ENCODE measurements around the gene SMIM24. TPM values are rescaled to one million over a fixed set of nuclear protein-coding genes. Genes with fewer than 3 reads are reported as not detected.

Gene SMIM24
- total RNA-seq, 4 donors from 2014 or later, result not detected

DNA sequence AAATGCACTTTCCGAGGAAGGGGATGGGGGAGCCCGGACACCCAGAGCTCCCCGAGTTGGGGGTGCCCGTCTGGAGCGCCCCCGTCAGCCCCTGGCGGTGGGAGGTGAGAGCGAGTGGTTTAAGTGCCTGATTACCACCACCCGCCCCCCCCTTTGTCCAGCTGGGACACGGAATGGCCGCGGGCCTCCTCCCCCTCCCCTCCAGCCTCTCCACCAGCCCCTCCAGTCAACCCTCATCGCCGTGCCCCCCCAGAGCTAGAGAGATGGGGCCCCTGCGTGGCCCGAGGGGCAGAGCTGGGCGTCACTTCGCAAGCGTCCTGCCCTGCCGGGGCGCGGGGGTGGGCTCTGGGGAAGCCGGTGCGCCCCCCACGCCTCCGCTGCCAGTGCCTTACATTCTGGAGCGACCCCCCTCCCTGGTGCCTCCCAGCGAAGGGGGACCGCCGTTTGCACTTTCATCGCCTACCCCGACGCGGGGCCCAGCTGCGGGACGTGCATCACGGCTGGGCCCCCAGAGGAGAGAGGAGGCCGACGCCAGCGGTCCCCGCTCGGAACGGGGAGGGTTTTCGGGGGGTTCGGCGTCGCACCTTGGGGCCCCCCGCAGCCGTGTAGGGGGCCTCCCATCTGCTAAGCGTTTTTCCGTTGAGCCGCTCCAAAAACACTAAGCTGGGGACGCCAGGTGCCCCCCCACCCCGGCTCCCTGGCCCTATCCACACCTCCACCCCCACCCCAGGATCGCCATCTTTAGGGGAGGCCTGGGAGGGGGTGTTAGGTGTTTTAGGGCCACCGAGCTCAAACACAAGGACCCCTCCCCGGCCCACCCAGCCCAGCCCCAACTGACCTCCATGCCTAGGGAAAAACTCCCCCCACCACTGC lies 16.4 kb downstream of the SMIM24 start:
- no peaks in the 10 kb centered on the region for H3K27me3 ChIP-seq
- H3K4me3 ChIP-seq, result no peak overlapping the region
- no peak for TF ChIP-seq POLR2A (IDR thresholded peaks at IDR 0.05)
- TF ChIP-seq, protein P1, sequence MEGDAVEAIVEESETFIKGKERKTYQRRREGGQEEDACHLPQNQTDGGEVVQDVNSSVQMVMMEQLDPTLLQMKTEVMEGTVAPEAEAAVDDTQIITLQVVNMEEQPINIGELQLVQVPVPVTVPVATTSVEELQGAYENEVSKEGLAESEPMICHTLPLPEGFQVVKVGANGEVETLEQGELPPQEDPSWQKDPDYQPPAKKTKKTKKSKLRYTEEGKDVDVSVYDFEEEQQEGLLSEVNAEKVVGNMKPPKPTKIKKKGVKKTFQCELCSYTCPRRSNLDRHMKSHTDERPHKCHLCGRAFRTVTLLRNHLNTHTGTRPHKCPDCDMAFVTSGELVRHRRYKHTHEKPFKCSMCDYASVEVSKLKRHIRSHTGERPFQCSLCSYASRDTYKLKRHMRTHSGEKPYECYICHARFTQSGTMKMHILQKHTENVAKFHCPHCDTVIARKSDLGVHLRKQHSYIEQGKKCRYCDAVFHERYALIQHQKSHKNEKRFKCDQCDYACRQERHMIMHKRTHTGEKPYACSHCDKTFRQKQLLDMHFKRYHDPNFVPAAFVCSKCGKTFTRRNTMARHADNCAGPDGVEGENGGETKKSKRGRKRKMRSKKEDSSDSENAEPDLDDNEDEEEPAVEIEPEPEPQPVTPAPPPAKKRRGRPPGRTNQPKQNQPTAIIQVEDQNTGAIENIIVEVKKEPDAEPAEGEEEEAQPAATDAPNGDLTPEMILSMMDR (IDR thresholded peaks at IDR 0.05 in 4 of 5, conservative IDR thresholded peaks at IDR 0.05 in 1 of 5), result no peak
- intact Hi-C loops (cut with DNase I; ENCODE audit: low total_unique reads), result no loop called here
- H3K36me3 ChIP-seq, result peaks cover 0 to 32% of the 10 kb centered on the region in 2 donors
- H3K27ac ChIP-seq, result peak overlapping the region; percentile 18 to 82 (median 43)
- no peaks in the 10 kb centered on the region for H3K9me3 ChIP-seq
- DNase-seq (peak in 1 of 2 donors; percentile 21), ATAC-seq (no peak)
- H3K4me1 ChIP-seq, result peaks cover 4 to 20% of the 10 kb centered on the region in 2 donors
- in situ Hi-C loops (cut with MboI; ENCODE audit: low sequenced_read_pairs in 4 of 4), result no loop called here

DNA sequence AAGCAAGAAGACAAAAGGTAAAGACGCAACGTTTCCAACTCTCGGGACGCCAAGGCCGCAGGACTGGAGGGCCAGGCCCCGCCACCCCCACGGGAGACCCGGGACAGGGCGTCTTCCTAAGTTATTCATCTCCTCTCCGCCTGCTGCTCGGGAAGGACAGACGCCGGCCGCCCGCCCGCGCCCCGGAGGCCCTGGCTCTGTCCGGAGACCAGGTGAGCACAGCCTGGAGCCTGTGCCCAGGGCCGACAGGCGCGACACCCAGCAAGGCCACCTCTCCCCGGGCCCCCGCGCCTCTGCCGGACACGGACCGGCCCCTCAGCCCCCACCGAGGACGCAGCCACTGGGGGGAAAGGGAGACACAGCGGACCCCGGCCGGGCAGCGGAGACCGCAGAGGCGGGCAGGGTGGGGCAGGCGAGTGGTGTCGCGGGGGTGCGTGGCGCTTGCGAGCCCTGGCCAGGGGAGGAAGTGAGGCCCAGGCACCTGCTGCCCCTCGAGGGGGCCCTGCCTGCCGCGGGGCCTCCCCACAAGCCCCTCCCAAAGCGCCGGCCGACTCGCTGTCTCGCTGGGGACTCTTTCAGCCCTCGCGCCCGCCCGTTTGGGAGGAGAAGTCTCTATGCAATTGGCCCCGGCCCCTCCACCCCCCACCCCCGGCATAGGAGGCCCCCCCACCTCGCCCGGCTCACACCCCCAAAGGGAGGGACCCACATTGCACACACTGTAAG lies 17.2 kb downstream of the SMIM24 start:
- H3K27me3 ChIP-seq, result no peaks in the 10 kb centered on the region
- H3K36me3 ChIP-seq, result peaks cover 0 to 32% of the 10 kb centered on the region in 2 donors
- H3K4me1 ChIP-seq, result peaks cover 11 to 27% of the 10 kb centered on the region in 2 donors
- TF ChIP-seq POLR2A (IDR thresholded peaks at IDR 0.05), result no peak
- TF ChIP-seq, protein P1 (IDR thresholded peaks at IDR 0.05 in 4 of 5, conservative IDR thresholded peaks at IDR 0.05 in 1 of 5), result no peak
- DNase-seq (peak in 1 of 2 donors; percentile 26), ATAC-seq (no peak)
- H3K4me3 ChIP-seq, result no peak overlapping the region
- in situ Hi-C loops (cut with MboI; ENCODE audit: low sequenced_read_pairs in 4 of 4) (no loop called here), intact Hi-C loops (cut with DNase I; ENCODE audit: low total_unique reads) (no loop called here)
- peak overlapping the region in 3 of 4 donors; percentile 35 to 82 (median 77) for H3K27ac ChIP-seq
- no peaks in the 10 kb centered on the region for H3K9me3 ChIP-seq

DNA sequence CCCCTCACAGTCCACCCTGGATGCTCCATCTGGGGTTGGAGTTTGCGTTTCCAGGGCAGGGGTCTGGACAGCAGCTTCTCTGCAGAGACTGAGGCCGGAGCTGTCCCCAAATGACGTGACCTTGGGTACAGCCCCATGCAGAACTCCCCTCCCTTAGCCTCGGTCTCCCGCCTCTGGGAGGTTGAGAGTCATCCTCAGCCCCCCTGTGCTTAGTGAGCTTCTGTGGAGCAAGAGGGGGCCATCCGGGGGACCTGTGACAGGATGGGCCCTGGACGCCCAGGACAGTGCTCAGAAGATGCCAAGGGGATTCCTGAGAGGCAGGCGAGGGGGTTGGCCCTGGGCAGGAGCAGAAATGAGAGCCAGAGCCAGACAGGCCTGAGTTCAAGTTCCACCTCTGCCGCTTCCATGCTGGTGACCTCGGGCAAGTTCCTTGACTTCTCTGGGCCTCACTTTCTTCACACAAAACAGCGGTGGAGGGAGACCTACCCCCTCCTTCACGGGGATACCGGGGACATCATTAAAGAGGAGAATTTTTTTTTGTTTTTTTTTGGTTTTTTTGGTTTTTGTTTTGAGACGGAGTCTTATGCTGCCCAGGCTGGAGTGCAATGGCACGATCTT lies 20.3 kb downstream of the SMIM24 start:
- in situ Hi-C loops (cut with MboI; ENCODE audit: low sequenced_read_pairs in 4 of 4), result no loop called here
- DNase-seq, result no peak

More for the DNA sequence above, 20.3 kb downstream of the SMIM24 start:
- Histone ChIP-seq H3K9me3 (no peaks in the 10 kb centered on the region), H3K4me3 (no peak overlapping the region), H3K4me1 (peaks cover 20 to 26% of the 10 kb centered on the region in 2 donors), H3K27ac (peak overlapping the region; percentile 77 to 82 (median 79)), H3K36me3 (peaks cover 0 to 52% of the 10 kb centered on the region in 2 donors), H3K27me3 (no peaks in the 10 kb centered on the region)
- intact Hi-C loops (cut with DNase I; ENCODE audit: low total_unique reads), result no loop called here
- TF ChIP-seq, protein P1 (IDR thresholded peaks at IDR 0.05 in 4 of 5, conservative IDR thresholded peaks at IDR 0.05 in 1 of 5), result no peak
- no peak for TF ChIP-seq POLR2A (IDR thresholded peaks at IDR 0.05)
- ATAC-seq, result no peak

Data from gastrocnemius medialis (tissue), 4 donors.